ENCODE results near the gene PARD6G.

- TF ChIP-seq EZH2 (IDR thresholded peaks at IDR 0.05): no peak
- no peak for TF ChIP-seq POLR2AphosphoS5 (IDR thresholded peaks at IDR 0.05; ENCODE audit: borderline replicate concordance, low read depth, low read length)
- TF ChIP-seq FOXP2 (optimal IDR thresholded peaks at IDR 0.05; ENCODE audit: control extremely low read depth, extremely low read length, insufficient read depth): no peak
Observed at GRCh38 chr18:80204142-80204541, 43.2 kb downstream of the PARD6G start.
